Mesothelial cell of epicardium (in vitro differentiated cells): Measurements from ENCODE around the gene TNS1. TPM values are rescaled to one million over a fixed set of nuclear protein-coding genes. Genes with fewer than 3 reads are reported as not detected.
A peak's percentile ranks its signal among the peaks of the same experiment; 100 is the strongest.

Source experiments
- DNase-seq, 2 experiments: peaks; one replicate each; pipeline ENCODE4 v3.0.0; 2021; ENCODE audit warnings: low spot score in 2 of 2; ENCODE audit not compliant: unreplicated experiment in 2 of 2
- H3K27ac Mint-ChIP-seq: 2 replicates; pipeline ENCODE4 v1.8.0; 2021; ENCODE audit warnings: mixed read lengths
- H3K27me3 Mint-ChIP-seq: 2 replicates; pipeline ENCODE4 v1.8.0; 2021; ENCODE audit warnings: low read depth, mixed read lengths
- H3K36me3 Mint-ChIP-seq: 2 replicates; pipeline ENCODE4 v1.8.0; 2021; ENCODE audit warnings: mixed read lengths
- H3K4me1 Mint-ChIP-seq: 2 replicates; pipeline ENCODE4 v1.8.0; 2021; ENCODE audit warnings: mixed read lengths
- H3K4me3 Mint-ChIP-seq: 2 replicates; pipeline ENCODE4 v1.8.0; 2021; ENCODE audit warnings: mild to moderate bottlenecking, moderate library complexity, mixed read lengths
- H3K9me3 Mint-ChIP-seq: 2 replicates; pipeline ENCODE4 v1.8.0; 2021; ENCODE audit warnings: mixed read lengths
- CTCF ChIP-seq: fragments of 200-600 bp; sonication (generic); IDR thresholded peaks from one replicate; pipeline ENCODE4 v1.5.0; 2021; ENCODE audit warnings: antibody characterized with exemption; ENCODE audit not compliant: unreplicated experiment
- total RNA-seq: library from RNA; stranded (reverse); gene quantifications from 3 replicates; pipeline ENCODE4 v1.2.1, GENCODE V29; 2021

The TNS1 gene
- total RNA-seq, 1 donor from 2014 or later = 130 TPM

GRCh38 chr2:218015586-218016521, 13.1 kb upstream of the TNS1 start:
- H3K4me1 Mint-ChIP-seq = peaks cover 42% of the 10 kb centered on the region
- peaks cover 19% of the 10 kb centered on the region for H3K27me3 Mint-ChIP-seq
- no peak for TF ChIP-seq CTCF
- DNase-seq = no peak
- no peaks in the 10 kb centered on the region for H3K36me3 Mint-ChIP-seq
- H3K4me3 Mint-ChIP-seq = no peak overlapping the region
- no peaks in the 10 kb centered on the region for H3K9me3 Mint-ChIP-seq
- H3K27ac Mint-ChIP-seq = peak overlapping the region; percentile 47

- H3K27me3 Mint-ChIP-seq = peaks cover 22% of the 10 kb centered on the region
- H3K9me3 Mint-ChIP-seq = no peaks in the 10 kb centered on the region
- peak overlapping the region; percentile 71 for H3K27ac Mint-ChIP-seq
- no peaks in the 10 kb centered on the region for H3K36me3 Mint-ChIP-seq
- no peak for TF ChIP-seq CTCF
- no peak for DNase-seq
- peaks cover 46% of the 10 kb centered on the region for H3K4me1 Mint-ChIP-seq
- H3K4me3 Mint-ChIP-seq = no peak overlapping the region
Observed at GRCh38 chr2:218014706-218015585, 12.2 kb upstream of the TNS1 start.

GRCh38 chr2:218013289-218013688, 10.5 kb upstream of the TNS1 start:
- Mint-ChIP-seq H3K4me3 (no peak overlapping the region), H3K36me3 (no peaks in the 10 kb centered on the region), H3K9me3 (no peaks in the 10 kb centered on the region), H3K27me3 (peaks cover 37% of the 10 kb centered on the region), H3K27ac (no peak overlapping the region), H3K4me1 (peaks cover 46% of the 10 kb centered on the region)
- DNase-seq = no peak
- TF ChIP-seq CTCF = no peak

GRCh38 chr2:218012284-218012683, 9.5 kb upstream of the TNS1 start:
- DNase-seq = no peak
- H3K36me3 Mint-ChIP-seq = no peaks in the 10 kb centered on the region
- no peak overlapping the region for H3K4me3 Mint-ChIP-seq
- no peak overlapping the region for H3K27ac Mint-ChIP-seq
- peaks cover 44% of the 10 kb centered on the region for H3K27me3 Mint-ChIP-seq
- H3K4me1 Mint-ChIP-seq = peaks cover 48% of the 10 kb centered on the region
- TF ChIP-seq CTCF = no peak
- no peaks in the 10 kb centered on the region for H3K9me3 Mint-ChIP-seq

GRCh38 chr2:218011653-218012040, 8.9 kb upstream of the TNS1 start:
- Mint-ChIP-seq H3K27ac (no peak overlapping the region), H3K36me3 (no peaks in the 10 kb centered on the region), H3K4me1 (peaks cover 47% of the 10 kb centered on the region), H3K4me3 (no peak overlapping the region), H3K9me3 (no peaks in the 10 kb centered on the region), H3K27me3 (peaks cover 45% of the 10 kb centered on the region)
- no peak for TF ChIP-seq CTCF
- no peak for DNase-seq
